K562 (cell line): ENCODE measurements around the gene RBFOX2. TPM values are rescaled to one million over a fixed set of nuclear protein-coding genes. Genes with fewer than 3 reads are reported as not detected.

Source experiments
- ATAC-seq: fragments of 200-7000 bp; cut with Tn5 transposase; 3 replicates; pipeline ENCODE4 v1.9.1; 2020; ENCODE audit warnings: moderate library complexity
- BruUV-seq: library from RNA; stranded (reverse); fragments of 400-500 nt; replicated peaks from 2 replicates; lab custom pipeline; 2021; lab: Mats Ljungman, UMichigan
- CTCF ChIA-PET: fragments of 300-600 bp; formaldehyde crosslinking; extraction: SDS; loops from one replicate; lab custom pipeline; 2021; ENCODE audit warnings: low intra/inter-chr PET ratio; lab: Yijun Ruan, JAX
- POLR2A ChIA-PET: fragments of 300-600, 350-650 bp; sonication (Branson Sonifier 250); formaldehyde crosslinking; extraction: SDS; loops from one replicate; lab custom pipeline; 2021; ENCODE audit warnings: antibody characterized with exemption, inconsistent platforms; lab: Yijun Ruan, JAX
- DNase-seq, 4 experiments: peaks; one replicate each; pipeline versions ENCODE4 v3.0.0 to v3.0.0-alpha.2; 2011 to 2018; ENCODE audit warnings: low spot score in 3 of 4, mixed read lengths in 3 of 4; ENCODE audit errors: extremely low read depth in 1 of 4
- FAIRE-seq: peaks from 2 replicates; lab custom pipeline; 2011; peaks lifted over from hg19 to GRCh38; lab: Jason Lieb, UNC
- H2AFZ ChIP-seq: 2 replicates; pipeline ENCODE4 v1.6.0; 2011; ENCODE audit warnings: low read depth, low read length, control low read depth, inconsistent platforms
- H3K27ac ChIP-seq: fragments of 200-600 bp; 3 replicates; pipeline ENCODE4 v1.8.0; 2011; ENCODE audit warnings: low read depth, mild to moderate bottlenecking, control low read depth, inconsistent platforms, low read length, moderate library complexity, mixed read lengths; ENCODE audit errors: extremely low read depth
- H3K27me3 ChIP-seq, 2 experiments: fragments of 300-600 bp in 1 of 2; 2 replicates in 1 of 2; 3 replicates in 1 of 2; pipeline versions ENCODE4 v1.6.0 to v1.8.0; 2011; ENCODE audit warnings: inconsistent platforms in 2 of 2, low read length in 2 of 2, mild to moderate bottlenecking in 1 of 2, mixed read lengths in 1 of 2, moderate library complexity in 1 of 2; ENCODE audit not compliant: control insufficient read depth in 2 of 2, insufficient read depth in 2 of 2
- H3K36me3 ChIP-seq: fragments of 300-600 bp; 3 replicates; pipeline ENCODE4 v1.8.0; 2011; ENCODE audit warnings: mild to moderate bottlenecking, low read length, inconsistent platforms; ENCODE audit not compliant: control insufficient read depth, insufficient read depth
- H3K4me1 ChIP-seq, 2 experiments: fragments of 200-600 bp in 1 of 2; replicated peaks in 1 of 2; 2 replicates in 1 of 2; 3 replicates in 1 of 2; pipeline versions ENCODE4 v1.5.1 to v1.8.0; 2011; ENCODE audit warnings: inconsistent platforms in 2 of 2, low read length in 2 of 2, mild to moderate bottlenecking in 1 of 2, mixed read lengths in 1 of 2, moderate library complexity in 1 of 2; ENCODE audit not compliant: control insufficient read depth in 2 of 2, insufficient read depth in 2 of 2
- H3K4me2 ChIP-seq: 2 replicates; pipeline ENCODE4 v1.6.1; 2011; ENCODE audit warnings: low read length, control low read depth, inconsistent platforms, mixed read lengths; ENCODE audit not compliant: insufficient read depth
- H3K4me3 ChIP-seq: fragments of 200-600 bp; sonication (generic), shearing (Covaris generic); 2 replicates; pipeline ENCODE4 v1.5.1; 2016; ENCODE audit warnings: control low read depth, inconsistent platforms
- H3K79me2 ChIP-seq: fragments of 200-600 bp; 3 replicates; pipeline ENCODE4 v1.8.0; 2011; ENCODE audit warnings: low read length, inconsistent platforms; ENCODE audit not compliant: control insufficient read depth, insufficient read depth
- H3K9ac ChIP-seq, 2 experiments: 2 replicates each; pipeline versions ENCODE4 v1.6.0 to v1.6.1; 2011; ENCODE audit warnings: low read depth in 2 of 2, low read length in 2 of 2, control low read depth in 1 of 2, inconsistent platforms in 1 of 2, mild to moderate bottlenecking in 1 of 2, mixed read lengths in 1 of 2; ENCODE audit not compliant: insufficient read depth in 1 of 2
- H3K9me1 ChIP-seq: one replicate; pipeline ENCODE4 v1.6.0; 2011; ENCODE audit warnings: inconsistent platforms, mild to moderate bottlenecking, low read length, moderate library complexity; ENCODE audit not compliant: control insufficient read depth, insufficient read depth
- H3K9me3 ChIP-seq: replicated peaks from 2 replicates; pipeline ENCODE4 v1.5.1; 2011; ENCODE audit warnings: low read depth, low read length, inconsistent platforms; ENCODE audit not compliant: control insufficient read depth, insufficient read depth
- H4K20me1 ChIP-seq: replicated peaks from 2 replicates; pipeline ENCODE4 v1.6.1; 2011; ENCODE audit warnings: low read length, inconsistent platforms, mixed read lengths; ENCODE audit not compliant: control insufficient read depth, insufficient read depth
- ARHGAP35 ChIP-seq: fragments of 450-650 bp; IDR thresholded peaks from 2 replicates; pipeline ENCODE4 v1.6.1; 2018; ENCODE audit not compliant: partially characterized antibody
- BRF1 ChIP-seq: IDR thresholded peaks from 3 replicates; pipeline ENCODE4 v1.6.1; 2011; ENCODE audit warnings: borderline replicate concordance, mild to moderate bottlenecking; ENCODE audit not compliant: insufficient read length; ENCODE audit errors: extremely low read depth
- GATAD2B ChIP-seq: fragments of 450-650 bp; IDR thresholded peaks from 2 replicates; pipeline ENCODE4 v1.6.1; 2017; ENCODE audit warnings: mild to moderate bottlenecking, borderline replicate concordance
- HDAC8 ChIP-seq: fragments of 450-650 bp; IDR thresholded peaks from 2 replicates; pipeline ENCODE4 v1.6.1; 2016; ENCODE audit warnings: mild to moderate bottlenecking, missing genetic modification characterization, moderate library complexity, missing compliant biosample characterization
- HIVEP1 ChIP-seq: fragments of 250-450 bp; sonication (Bioruptor Pico); IDR thresholded peaks from 2 replicates; pipeline ENCODE4 v1.4.0; 2020; ENCODE audit warnings: mild to moderate bottlenecking
- NRF1 ChIP-seq, 2 experiments: fragments of 450-650 bp; IDR thresholded peaks in 1 of 2; conservative IDR thresholded peaks in 1 of 2; 2 replicates each; pipeline ENCODE4 v1.6.1; 2014; ENCODE audit warnings: mild to moderate bottlenecking in 2 of 2
- PHB ChIP-seq: fragments of 250-450 bp; sonication (Bioruptor Pico); IDR thresholded peaks from 2 replicates; pipeline ENCODE4 v1.5.0; 2021
- PHB2 ChIP-seq: fragments of 450-650 bp; IDR thresholded peaks from 2 replicates; pipeline ENCODE4 v1.6.1; 2017; ENCODE audit warnings: low read depth
- POLR2AphosphoS2 ChIP-seq: IDR thresholded peaks from 2 replicates; pipeline ENCODE4 v1.6.1; 2012; ENCODE audit warnings: low read length, improper control_type of control experiment
- RBM25 ChIP-seq: fragments of 200-400 bp; formaldehyde crosslinking; IDR thresholded peaks from 2 replicates; pipeline ENCODE4 v1.6.1; 2018; ENCODE audit warnings: low read length, low read depth, moderate library complexity; ENCODE audit not compliant: severe bottlenecking
- SETDB1 ChIP-seq: IDR thresholded peaks from one replicate; pipeline ENCODE4 v1.6.1; 2012; ENCODE audit warnings: low read length, control low read depth, inconsistent platforms
- SMAD1 ChIP-seq: fragments of 150-350 bp; IDR thresholded peaks from 2 replicates; pipeline ENCODE4 v1.6.1; 2014; ENCODE audit warnings: low read length, low read depth; ENCODE audit not compliant: partially characterized antibody
- ZFP36 ChIP-seq: fragments of 150-350 bp; IDR thresholded peaks from 2 replicates; pipeline ENCODE4 v1.6.1; 2018; ENCODE audit warnings: low read length, low read depth; ENCODE audit not compliant: partially characterized antibody
- ZNF3 ChIP-seq: fragments of 250-450 bp; sonication (Bioruptor Pico); IDR thresholded peaks from 2 replicates; pipeline ENCODE4 v1.5.0; 2021; ENCODE audit warnings: mild to moderate bottlenecking, moderate library complexity
- WGBS: fragments of 100-300 bp; shearing (Covaris generic); methylation state at CpG from one replicate; pipeline ENCODE4 v1.1.6; 2016; ENCODE audit warnings: low coverage, mixed read lengths; ENCODE audit not compliant: insufficient coverage; ENCODE audit errors: missing lambda C conversion rate; 5-methylcytosine and 5-hydroxymethylcytosine counted together
- in situ Hi-C: fragments of 300-500 bp; cut with MboI; formaldehyde crosslinking; loops from 4 replicates; pipeline ENCODE4 v1.15.0; 2018; ENCODE audit warnings: inconsistent platforms, mixed read lengths
- intact Hi-C: fragments of 100-400 bp; cut with micrococcal nuclease; formaldehyde crosslinking; loops from 2 replicates; pipeline ENCODE4 v1.14.2; 2022
- polyA plus RNA-seq, 8 experiments: library from polyadenylated mRNA; depleted of rRNA in 4 of 8; stranded (reverse) in 5 of 8; unstranded in 3 of 8; fragments of >200 nt; fragmentation: Nextera tagmentation in 2 of 8; fragmentation: Illumina TruSeq in 1 of 8; extraction: Ambion mirVana in 2 of 8; extraction: Trizol in 1 of 8; gene quantifications; 2 replicates each; pipeline versions ENCODE4 v1.2.1 to v1.2.3, GENCODE V29; 2011 to 2014; ENCODE audit warnings: inconsistent platforms in 1 of 8, missing spikeins in 1 of 8
- total RNA-seq, 7 experiments: library from RNA; depleted of rRNA in 6 of 7; stranded (reverse); fragments of >200 nt in 6 of 7; fragmentation: Illumina TruSeq in 2 of 7; extraction: Trizol in 2 of 7; gene quantifications; 2 replicates each; pipeline versions ENCODE4 v1.2.1 to v1.2.3, GENCODE V29; 2011 to 2021; ENCODE audit warnings: low replicate concordance in 1 of 7
- TF ChIP-seq, protein P1 (sequence below): fragments of 250-450 bp; sonication (Bioruptor Pico); IDR thresholded peaks from 2 replicates; pipeline ENCODE4 v1.8.0; 2021; ENCODE audit warnings: mild to moderate bottlenecking, moderate library complexity
- TF ChIP-seq, protein P2 (sequence below): sonication (generic); formaldehyde crosslinking; IDR thresholded peaks from 2 replicates; pipeline ENCODE4 v1.8.1; 2022; ENCODE audit warnings: missing genetic modification reagents
- TF ChIP-seq, protein P3 (sequence below): fragments of 250-450 bp; sonication (Bioruptor Pico); IDR thresholded peaks from 2 replicates; pipeline ENCODE4 v1.5.0; 2020; ENCODE audit warnings: mild to moderate bottlenecking

The RBFOX2 gene
- total and polyA plus RNA-seq, 9 of the 15 experiments (the other 6 are each of a cell fraction or from before 2014, with no cell fraction given) = 5.8 to 24.8 (median 14.2) TPM

DNA sequence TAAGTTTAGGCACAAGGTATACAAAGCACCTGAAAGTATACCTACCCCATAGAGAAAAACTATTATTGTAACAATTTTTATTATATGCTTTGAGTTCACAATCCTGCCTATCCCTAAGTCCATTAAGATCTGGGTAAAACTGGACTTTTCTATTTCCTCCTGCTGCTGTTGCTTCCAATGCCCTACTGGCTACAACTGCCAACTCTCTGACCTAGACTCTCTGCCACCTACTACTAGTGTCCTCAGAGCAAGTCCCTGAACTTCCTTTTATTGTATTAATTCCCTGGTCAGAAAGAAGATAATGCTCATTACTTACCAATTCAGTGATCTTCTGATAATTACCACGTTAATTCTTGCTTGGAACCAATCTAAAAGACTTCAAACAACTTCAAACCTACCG is 70.3 kb downstream of the RBFOX2 start:
- DNase-seq = no peak
- ChIA-PET CTCF (no interaction called here), POLR2A (no interaction called here)
- intact Hi-C loops = no loop called here
- Histone ChIP-seq H4K20me1 (peaks cover 6% of the 10 kb centered on the region; the same call in 1 of the 2 replicates), H3K9me1 (no peaks in the 10 kb centered on the region), H3K9me3 (no peaks in the 10 kb centered on the region), H3K4me1 (peaks cover 0 to 5% of the 10 kb centered on the region in 2 experiments; a peak in 2 of 5 replicates), H3K27ac (no peak overlapping the region), H3K36me3 (no peaks in the 10 kb centered on the region), H3K4me3 (no peak overlapping the region), H3K4me2 (no peak overlapping the region), H2AFZ (no peak overlapping the region), H3K79me2 (no peaks in the 10 kb centered on the region), H3K27me3 (no peaks in the 10 kb centered on the region), H3K9ac (no peak overlapping the region)
- no peak for ATAC-seq
- 67% methylated on average over 2 of the region's 2 CpGs for WGBS
- TF ChIP-seq, protein P1, sequence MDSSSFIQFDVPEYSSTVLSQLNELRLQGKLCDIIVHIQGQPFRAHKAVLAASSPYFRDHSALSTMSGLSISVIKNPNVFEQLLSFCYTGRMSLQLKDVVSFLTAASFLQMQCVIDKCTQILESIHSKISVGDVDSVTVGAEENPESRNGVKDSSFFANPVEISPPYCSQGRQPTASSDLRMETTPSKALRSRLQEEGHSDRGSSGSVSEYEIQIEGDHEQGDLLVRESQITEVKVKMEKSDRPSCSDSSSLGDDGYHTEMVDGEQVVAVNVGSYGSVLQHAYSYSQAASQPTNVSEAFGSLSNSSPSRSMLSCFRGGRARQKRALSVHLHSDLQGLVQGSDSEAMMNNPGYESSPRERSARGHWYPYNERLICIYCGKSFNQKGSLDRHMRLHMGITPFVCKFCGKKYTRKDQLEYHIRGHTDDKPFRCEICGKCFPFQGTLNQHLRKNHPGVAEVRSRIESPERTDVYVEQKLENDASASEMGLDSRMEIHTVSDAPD (CRISPR knock-in tag) = no peak
- TF ChIP-seq PHB2 = no peak
- no peak for TF ChIP-seq ZNF3
- no peak for TF ChIP-seq ZFP36
- no peak for TF ChIP-seq RBM25
- no peak for TF ChIP-seq HIVEP1
- TF ChIP-seq SETDB1 = no peak
- no peak for TF ChIP-seq BRF1
- TF ChIP-seq POLR2AphosphoS2 = no peak
- no peak for TF ChIP-seq ARHGAP35
- TF ChIP-seq SMAD1 = no peak
- TF ChIP-seq GATAD2B = no peak
- TF ChIP-seq, protein P2, sequence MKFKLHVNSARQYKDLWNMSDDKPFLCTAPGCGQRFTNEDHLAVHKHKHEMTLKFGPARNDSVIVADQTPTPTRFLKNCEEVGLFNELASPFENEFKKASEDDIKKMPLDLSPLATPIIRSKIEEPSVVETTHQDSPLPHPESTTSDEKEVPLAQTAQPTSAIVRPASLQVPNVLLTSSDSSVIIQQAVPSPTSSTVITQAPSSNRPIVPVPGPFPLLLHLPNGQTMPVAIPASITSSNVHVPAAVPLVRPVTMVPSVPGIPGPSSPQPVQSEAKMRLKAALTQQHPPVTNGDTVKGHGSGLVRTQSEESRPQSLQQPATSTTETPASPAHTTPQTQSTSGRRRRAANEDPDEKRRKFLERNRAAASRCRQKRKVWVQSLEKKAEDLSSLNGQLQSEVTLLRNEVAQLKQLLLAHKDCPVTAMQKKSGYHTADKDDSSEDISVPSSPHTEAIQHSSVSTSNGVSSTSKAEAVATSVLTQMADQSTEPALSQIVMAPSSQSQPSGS = no peak
- TF ChIP-seq PHB (CRISPR knock-in tag) = no peak
- TF ChIP-seq HDAC8 = no peak
- TF ChIP-seq NRF1 (conservative IDR thresholded peaks at IDR 0.05 in 1 of 2, IDR thresholded peaks at IDR 0.05 in 1 of 2) = no peak
- TF ChIP-seq, protein P3, sequence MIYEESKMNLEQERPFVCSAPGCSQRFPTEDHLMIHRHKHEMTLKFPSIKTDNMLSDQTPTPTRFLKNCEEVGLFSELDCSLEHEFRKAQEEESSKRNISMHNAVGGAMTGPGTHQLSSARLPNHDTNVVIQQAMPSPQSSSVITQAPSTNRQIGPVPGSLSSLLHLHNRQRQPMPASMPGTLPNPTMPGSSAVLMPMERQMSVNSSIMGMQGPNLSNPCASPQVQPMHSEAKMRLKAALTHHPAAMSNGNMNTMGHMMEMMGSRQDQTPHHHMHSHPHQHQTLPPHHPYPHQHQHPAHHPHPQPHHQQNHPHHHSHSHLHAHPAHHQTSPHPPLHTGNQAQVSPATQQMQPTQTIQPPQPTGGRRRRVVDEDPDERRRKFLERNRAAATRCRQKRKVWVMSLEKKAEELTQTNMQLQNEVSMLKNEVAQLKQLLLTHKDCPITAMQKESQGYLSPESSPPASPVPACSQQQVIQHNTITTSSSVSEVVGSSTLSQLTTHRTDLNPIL = no peak
- BruUV-seq = no TSS peak
- no peak for FAIRE-seq
- in situ Hi-C loops = no loop called here
